ENCODE results near the gene KDELR3.

DNA sequence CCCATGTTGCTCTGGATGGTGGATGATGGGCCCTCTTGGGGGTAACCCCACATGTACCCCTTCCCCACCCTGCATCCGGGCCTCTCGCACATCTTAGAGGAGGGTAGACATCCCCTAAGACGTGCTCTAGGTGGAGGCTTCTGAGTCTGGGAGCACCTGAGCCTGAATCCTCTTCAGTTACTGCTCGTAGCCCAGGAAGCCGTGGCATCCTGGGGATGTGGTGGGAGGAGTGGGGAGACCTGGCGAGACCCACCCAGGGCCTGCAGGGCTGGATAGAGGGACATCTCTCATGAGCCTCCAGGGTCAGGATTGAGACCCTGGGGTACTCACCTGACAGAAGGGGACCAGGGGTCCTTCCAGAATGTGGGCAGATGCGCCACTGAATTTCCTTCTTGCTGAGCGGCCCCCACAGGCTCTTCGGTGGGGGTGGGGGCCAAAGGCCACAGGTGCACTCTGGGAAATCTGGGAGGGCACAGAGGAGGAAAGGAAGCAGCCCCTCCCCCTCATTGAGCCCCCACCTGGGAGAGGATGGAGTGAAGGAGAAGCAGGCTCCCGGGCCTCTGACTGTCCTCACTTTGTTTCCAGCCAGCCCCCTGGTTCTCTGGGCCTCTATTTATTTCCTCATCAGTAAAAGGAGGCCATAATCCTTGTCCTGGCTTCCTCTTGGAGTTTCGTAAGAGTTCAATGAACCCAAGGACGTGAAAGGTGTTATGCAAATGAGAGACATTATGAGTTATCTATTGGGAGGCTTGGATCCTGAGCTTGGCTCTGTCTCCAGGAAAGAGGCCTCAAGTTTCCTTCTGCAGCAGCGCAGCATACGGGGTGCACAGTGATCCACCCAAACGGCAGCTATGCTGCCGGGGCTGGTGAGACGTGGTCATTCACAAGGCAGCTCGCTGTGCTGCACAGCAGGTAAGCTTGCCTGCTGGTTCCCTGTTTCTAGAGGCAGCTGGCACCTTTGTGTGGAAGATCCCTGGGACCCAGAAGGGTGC, 44.1 kb upstream of the KDELR3 start:
- no peak for TF ChIP-seq POLR2A (IDR thresholded peaks at IDR 0.05)
- TF ChIP-seq, protein P1, sequence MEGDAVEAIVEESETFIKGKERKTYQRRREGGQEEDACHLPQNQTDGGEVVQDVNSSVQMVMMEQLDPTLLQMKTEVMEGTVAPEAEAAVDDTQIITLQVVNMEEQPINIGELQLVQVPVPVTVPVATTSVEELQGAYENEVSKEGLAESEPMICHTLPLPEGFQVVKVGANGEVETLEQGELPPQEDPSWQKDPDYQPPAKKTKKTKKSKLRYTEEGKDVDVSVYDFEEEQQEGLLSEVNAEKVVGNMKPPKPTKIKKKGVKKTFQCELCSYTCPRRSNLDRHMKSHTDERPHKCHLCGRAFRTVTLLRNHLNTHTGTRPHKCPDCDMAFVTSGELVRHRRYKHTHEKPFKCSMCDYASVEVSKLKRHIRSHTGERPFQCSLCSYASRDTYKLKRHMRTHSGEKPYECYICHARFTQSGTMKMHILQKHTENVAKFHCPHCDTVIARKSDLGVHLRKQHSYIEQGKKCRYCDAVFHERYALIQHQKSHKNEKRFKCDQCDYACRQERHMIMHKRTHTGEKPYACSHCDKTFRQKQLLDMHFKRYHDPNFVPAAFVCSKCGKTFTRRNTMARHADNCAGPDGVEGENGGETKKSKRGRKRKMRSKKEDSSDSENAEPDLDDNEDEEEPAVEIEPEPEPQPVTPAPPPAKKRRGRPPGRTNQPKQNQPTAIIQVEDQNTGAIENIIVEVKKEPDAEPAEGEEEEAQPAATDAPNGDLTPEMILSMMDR (IDR thresholded peaks at IDR 0.05), result no peak
